Panc1 (cell line): ENCODE measurements around the gene TMEM229A.

Experiments
- REST ChIP-seq, 2 experiments: IDR thresholded peaks; 2 replicates each; pipeline ENCODE4 v1.6.1; 2011 to 2012; ENCODE audit warnings: low read depth in 2 of 2, control low read depth in 1 of 2, low read length in 1 of 2, mild to moderate bottlenecking in 1 of 2, moderate library complexity in 1 of 2; ENCODE audit not compliant: insufficient read depth in 1 of 2
- SIN3A ChIP-seq: IDR thresholded peaks from 2 replicates; pipeline ENCODE4 v1.6.1; 2012; ENCODE audit warnings: low read depth, mild to moderate bottlenecking, low read length, moderate library complexity, borderline replicate concordance; ENCODE audit not compliant: insufficient read depth
- TCF7L2 ChIP-seq: IDR thresholded peaks from 2 replicates; pipeline ENCODE4 v1.6.1; 2011; ENCODE audit warnings: mild to moderate bottlenecking, low read depth, low read length, inconsistent platforms
- TF ChIP-seq, protein P1 (sequence below): fragments of 450-650 bp; IDR thresholded peaks from 2 replicates; pipeline ENCODE4 v1.5.1; 2017; ENCODE audit warnings: mild to moderate bottlenecking

DNA sequence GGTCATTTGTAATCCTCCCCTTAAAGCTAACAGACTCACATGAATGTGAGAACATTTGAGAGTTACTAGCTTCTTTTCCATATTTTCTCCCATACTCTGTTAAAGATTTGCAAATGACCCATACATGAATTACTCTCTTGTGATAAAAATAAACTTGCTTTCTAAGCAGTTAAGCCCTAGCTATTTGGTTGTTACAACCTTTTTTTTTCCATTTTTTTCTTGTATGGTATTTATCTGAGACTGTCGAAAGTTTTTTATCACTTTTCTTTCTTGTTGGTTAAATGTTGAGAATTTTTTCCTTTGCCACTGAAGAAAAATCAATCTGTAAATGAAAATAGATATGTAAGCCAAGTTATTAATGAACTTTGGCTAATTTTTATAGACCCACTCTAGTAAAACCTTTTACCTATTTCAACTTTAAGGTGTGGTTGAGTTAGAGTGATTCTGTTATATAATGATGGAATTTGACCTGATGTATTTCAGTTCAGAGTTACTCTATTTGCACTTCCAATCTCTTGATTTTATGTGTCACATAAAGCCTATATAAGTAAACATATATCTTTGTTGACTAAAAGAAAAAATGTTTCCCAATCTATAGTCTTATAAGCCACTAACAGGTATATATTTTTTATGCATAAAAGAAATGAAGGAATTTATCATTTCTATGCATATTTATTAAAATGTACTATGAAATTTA lies 19.0 kb upstream of the TMEM229A start:
- TF ChIP-seq REST (IDR thresholded peaks at IDR 0.05; ENCODE audit: insufficient read depth in 1 of 2, low read depth in 2 of 2, low read length in 1 of 2): no peak
- TF ChIP-seq, protein P1, sequence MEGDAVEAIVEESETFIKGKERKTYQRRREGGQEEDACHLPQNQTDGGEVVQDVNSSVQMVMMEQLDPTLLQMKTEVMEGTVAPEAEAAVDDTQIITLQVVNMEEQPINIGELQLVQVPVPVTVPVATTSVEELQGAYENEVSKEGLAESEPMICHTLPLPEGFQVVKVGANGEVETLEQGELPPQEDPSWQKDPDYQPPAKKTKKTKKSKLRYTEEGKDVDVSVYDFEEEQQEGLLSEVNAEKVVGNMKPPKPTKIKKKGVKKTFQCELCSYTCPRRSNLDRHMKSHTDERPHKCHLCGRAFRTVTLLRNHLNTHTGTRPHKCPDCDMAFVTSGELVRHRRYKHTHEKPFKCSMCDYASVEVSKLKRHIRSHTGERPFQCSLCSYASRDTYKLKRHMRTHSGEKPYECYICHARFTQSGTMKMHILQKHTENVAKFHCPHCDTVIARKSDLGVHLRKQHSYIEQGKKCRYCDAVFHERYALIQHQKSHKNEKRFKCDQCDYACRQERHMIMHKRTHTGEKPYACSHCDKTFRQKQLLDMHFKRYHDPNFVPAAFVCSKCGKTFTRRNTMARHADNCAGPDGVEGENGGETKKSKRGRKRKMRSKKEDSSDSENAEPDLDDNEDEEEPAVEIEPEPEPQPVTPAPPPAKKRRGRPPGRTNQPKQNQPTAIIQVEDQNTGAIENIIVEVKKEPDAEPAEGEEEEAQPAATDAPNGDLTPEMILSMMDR: no peak
- no peak for TF ChIP-seq SIN3A
- TF ChIP-seq TCF7L2: no peak
